Epithelial cell of esophagus (primary cell): ENCODE data around the gene PADI4.

Experiments used
- DNase-seq: peaks from one replicate; pipeline ENCODE4 v3.0.0; 2010; ENCODE audit warnings: low read depth
- H3K4me3 ChIP-seq: 2 replicates; pipeline ENCODE4 v1.5.1; 2011; ENCODE audit warnings: mild to moderate bottlenecking, low read length, control low read depth
- TF ChIP-seq, protein P1 (sequence below): IDR thresholded peaks from 2 replicates; pipeline ENCODE4 v1.5.1; 2011; ENCODE audit warnings: low read depth, mild to moderate bottlenecking, low read length, control low read depth, inconsistent platforms; ENCODE audit not compliant: insufficient read depth; ENCODE audit errors: missing control alignments

The PADI4 gene

DNA sequence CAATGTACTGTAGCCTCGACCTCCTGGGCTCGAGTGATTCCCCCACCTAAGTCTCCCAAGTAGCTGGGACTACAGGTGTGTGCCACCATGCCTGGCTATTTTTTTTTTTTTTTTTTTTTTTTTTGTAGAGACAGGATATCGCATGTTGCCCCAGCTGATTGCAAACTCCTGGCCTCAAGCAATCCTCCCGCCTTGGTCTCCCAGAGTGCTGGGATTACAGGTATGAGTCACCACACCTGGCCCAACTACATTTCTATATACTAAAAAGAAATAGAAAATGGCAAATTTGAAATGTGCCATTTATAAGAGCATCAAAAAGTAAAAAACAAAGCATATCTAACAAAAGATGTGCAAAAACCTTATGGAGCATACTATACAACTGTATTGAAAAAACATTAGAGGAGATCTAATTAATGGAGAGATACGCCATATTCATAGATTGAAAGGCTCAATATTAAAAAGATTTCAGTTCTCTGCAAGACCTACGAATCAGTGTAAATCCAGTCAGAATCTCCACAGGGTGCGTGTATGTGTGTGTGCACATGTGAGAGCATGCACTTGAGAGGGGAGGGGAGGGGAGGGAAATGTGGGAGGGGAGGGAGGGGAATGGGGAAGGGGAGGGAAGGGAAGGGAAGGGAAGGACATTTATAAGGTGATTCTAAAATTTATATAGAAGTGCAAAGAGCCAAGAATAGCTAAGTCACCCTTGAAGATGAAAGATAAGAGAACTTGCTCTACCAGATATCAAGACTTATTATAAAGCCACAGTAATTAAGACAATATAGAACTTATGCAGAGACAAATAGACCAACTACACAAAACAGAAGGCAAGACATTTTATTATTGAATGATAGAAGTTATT lies 15.5 kb upstream of the PADI4 start:
- no peak overlapping the region for H3K4me3 ChIP-seq
- DNase-seq, result peak; percentile 84
- TF ChIP-seq, protein P1, sequence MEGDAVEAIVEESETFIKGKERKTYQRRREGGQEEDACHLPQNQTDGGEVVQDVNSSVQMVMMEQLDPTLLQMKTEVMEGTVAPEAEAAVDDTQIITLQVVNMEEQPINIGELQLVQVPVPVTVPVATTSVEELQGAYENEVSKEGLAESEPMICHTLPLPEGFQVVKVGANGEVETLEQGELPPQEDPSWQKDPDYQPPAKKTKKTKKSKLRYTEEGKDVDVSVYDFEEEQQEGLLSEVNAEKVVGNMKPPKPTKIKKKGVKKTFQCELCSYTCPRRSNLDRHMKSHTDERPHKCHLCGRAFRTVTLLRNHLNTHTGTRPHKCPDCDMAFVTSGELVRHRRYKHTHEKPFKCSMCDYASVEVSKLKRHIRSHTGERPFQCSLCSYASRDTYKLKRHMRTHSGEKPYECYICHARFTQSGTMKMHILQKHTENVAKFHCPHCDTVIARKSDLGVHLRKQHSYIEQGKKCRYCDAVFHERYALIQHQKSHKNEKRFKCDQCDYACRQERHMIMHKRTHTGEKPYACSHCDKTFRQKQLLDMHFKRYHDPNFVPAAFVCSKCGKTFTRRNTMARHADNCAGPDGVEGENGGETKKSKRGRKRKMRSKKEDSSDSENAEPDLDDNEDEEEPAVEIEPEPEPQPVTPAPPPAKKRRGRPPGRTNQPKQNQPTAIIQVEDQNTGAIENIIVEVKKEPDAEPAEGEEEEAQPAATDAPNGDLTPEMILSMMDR, result no peak

DNA sequence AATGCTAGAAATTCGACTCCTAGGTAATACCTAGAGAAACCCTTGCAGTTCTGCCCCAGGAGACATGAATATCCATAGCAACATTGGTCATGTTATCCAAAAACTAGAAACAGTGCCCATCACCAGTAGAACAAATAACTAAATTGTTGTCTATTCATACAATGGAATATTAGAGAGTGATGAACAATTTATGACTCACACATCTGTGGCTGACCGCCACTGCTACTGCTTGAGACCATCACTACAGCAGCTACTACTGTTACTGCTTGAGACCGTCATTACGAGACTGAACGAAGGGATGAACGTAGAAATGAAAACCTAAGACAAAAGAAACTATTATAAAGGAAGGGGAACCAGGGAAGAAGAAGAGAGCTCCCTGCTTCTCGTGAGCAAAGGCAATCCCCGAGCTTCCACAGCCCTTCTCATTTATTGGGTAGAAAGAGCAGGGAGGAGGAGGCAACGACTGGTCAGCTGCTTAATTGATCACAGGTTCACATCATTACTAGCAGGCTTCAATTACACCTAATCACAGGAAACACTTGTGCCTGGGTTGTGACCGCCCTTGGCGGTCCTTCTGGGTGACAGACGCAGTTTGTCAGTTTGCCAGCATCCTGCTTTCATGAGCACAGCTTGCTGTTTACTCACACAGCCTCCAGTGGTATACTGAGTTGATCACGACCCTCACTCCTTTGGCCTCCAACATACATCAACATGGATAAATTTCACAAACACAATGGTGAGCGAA lies 14.1 kb upstream of the PADI4 start:
- TF ChIP-seq, protein P1, result no peak
- no peak overlapping the region for H3K4me3 ChIP-seq
- peak; percentile 33 for DNase-seq

DNA sequence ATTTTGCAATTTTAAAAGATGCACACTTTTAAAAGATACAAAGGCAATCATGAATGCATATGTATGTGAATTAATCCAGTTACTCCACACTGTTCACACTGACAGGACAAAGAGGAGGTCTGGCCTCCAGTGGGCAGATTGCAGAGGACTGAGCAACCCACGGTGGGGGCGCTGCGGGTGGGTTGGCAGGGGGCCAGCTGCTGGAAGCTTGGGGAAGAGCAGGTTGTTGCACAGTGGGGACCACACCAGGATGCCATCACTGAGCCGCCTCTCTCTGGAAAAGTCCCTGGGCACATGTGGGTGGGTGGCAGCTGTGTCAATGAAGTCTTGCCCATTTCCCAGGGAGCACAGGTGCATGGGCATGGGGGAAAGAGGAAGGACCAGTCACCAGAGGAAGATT lies 12.7 kb upstream of the PADI4 start:
- TF ChIP-seq, protein P1, result no peak
- no peak for DNase-seq

DNA sequence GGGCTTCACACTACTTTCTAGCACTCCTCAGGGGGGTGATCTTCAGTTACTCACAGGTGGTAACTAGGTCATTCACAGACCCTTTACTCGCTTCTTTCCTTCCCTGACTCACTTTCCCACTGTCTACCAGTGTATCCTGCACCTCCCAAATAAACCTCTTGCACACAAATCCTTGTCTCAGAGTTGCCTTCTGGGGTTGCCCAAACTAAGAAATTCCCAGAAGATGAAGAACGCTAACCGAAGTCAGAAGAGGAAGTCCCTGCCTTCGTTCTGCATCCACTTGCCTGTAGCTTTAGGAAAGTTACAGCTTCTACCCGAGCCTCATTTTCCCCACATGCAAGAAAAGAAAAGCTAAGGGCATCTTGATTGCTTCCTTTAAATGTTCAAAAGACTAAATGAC lies 11.9 kb upstream of the PADI4 start:
- H3K4me3 ChIP-seq, result no peak overlapping the region
- no peak for DNase-seq
- TF ChIP-seq, protein P1, result no peak

More for the DNA sequence above, 12.7 kb upstream of the PADI4 start:
- no peak overlapping the region for H3K4me3 ChIP-seq

DNA sequence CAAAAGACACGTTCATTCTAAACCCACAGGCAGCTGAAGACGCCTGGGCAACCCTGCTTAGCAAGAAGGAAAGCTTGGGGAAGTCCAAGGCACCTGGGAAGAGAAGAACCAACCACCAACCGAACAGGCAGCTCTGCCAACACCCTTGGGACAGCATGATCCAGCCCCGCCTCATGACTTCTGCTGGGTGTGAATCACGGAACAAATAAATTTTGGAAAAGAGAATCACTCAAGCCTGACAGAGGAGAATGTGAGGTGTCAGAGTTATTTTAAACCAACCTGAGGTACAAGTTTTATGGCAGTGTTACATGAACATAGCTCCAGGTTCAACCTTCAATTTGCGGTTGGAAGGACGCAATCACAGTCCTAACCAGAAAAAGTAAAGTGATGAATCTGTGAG lies 10.0 kb upstream of the PADI4 start:
- TF ChIP-seq, protein P1, result no peak
- peak; percentile 92 for DNase-seq
- H3K4me3 ChIP-seq, result no peak overlapping the region

DNA sequence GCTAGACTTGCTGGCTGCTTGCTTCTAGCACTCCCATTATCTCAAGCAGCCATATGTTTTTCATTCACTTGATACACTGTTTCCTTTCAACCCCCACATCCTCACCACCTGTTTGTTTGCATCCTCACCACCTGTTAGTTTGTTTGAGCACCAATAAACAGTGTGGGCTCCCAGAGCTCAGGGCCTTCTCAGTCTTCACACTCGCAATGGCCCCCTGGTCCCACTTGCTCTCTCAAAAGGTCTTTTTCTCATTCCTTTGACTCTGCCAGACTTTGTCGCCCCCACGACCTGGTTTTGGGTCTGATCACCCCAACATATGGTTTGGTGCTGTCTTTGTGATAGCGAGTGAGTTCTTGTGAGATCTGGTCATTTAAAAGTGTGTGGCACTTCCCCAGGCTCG lies 6.2 kb upstream of the PADI4 start:
- TF ChIP-seq, protein P1, result no peak
- no peak overlapping the region for H3K4me3 ChIP-seq
- peak; percentile 22 for DNase-seq
